D721Med (cell line): ENCODE results near the gene NIM1K.
"Not testable (repeated sequence)": the region's sequence is repeated elsewhere in the genome, so short reads cannot be mapped to it uniquely, and the experiment has no call there.

Experiments used
- DNase-seq: peaks from one replicate; pipeline ENCODE4 v3.0.0; 2011; ENCODE audit warnings: low spot score; ENCODE audit not compliant: insufficient read length
- FAIRE-seq: peaks from 2 replicates; lab custom pipeline; 2011; peaks lifted over from hg19 to GRCh38; lab: Jason Lieb, UNC
- CTCF ChIP-seq: IDR thresholded peaks from 2 replicates; pipeline ENCODE4 v1.5.1; 2012; ENCODE audit warnings: mild to moderate bottlenecking, control low read depth; ENCODE audit not compliant: insufficient read depth; ENCODE audit errors: missing control alignments

Gene NIM1K

GRCh38 chr5:43182421-43182820 is 9.6 kb upstream of the NIM1K start:
- TF ChIP-seq CTCF, result no peak
- FAIRE-seq, result no peak
- DNase-seq, result no peak

GRCh38 chr5:43183101-43183500 is 8.9 kb upstream of the NIM1K start:
- not testable (repeated sequence) for DNase-seq, FAIRE-seq

- FAIRE-seq (no peak), DNase-seq (no peak)
- TF ChIP-seq CTCF, result no peak
Observed at GRCh38 chr5:43190755-43191603, 1.0 kb upstream of the NIM1K start.

- FAIRE-seq (no peak), DNase-seq (no peak)
- TF ChIP-seq CTCF, result no peak
Observed at GRCh38 chr5:43192558-43193180, 644 bp downstream of the NIM1K start.

- FAIRE-seq (no peak), DNase-seq (no peak)
- no peak for TF ChIP-seq CTCF
Observed at GRCh38 chr5:43193181-43193893, 1.3 kb downstream of the NIM1K start.

GRCh38 chr5:43193894-43194265 is 1.9 kb downstream of the NIM1K start:
- FAIRE-seq, result no peak
- TF ChIP-seq CTCF, result no peak

GRCh38 chr5:43195670-43196265 is 3.7 kb downstream of the NIM1K start:
- TF ChIP-seq CTCF, result no peak
- FAIRE-seq, result no peak

More at GRCh38 chr5:43193894-43194265, 1.9 kb downstream of the NIM1K start:
- no peak for DNase-seq

More at GRCh38 chr5:43195670-43196265, 3.7 kb downstream of the NIM1K start:
- no peak for DNase-seq
